Fibroblast of skin of scalp (primary cell): ENCODE results near the gene EME2. TPM values are rescaled to one million over a fixed set of nuclear protein-coding genes. Genes with fewer than 3 reads are reported as not detected.
A peak's percentile ranks its signal among the peaks of the same experiment; 100 is the strongest.
"Not testable (repeated sequence)": the region's sequence is repeated elsewhere in the genome, so short reads cannot be mapped to it uniquely, and the experiment has no call there.

Source experiments
- DNase-seq: peaks from one replicate; pipeline ENCODE4 v3.0.0-alpha.2; 2013
- polyA plus RNA-seq, 2 experiments: library from polyadenylated mRNA; unstranded; fragments of 120-200 nt; gene quantifications; one replicate each; pipeline ENCODE4 v1.2.1, GENCODE V29; 2013; ENCODE audit not compliant: insufficient read length in 2 of 2

Gene EME2
- polyA plus RNA-seq (2013, experiment 1 of 2; ENCODE audit: insufficient read length): 5.3 TPM
- 5.0 TPM for polyA plus RNA-seq (2013, experiment 2 of 2; ENCODE audit: insufficient read length)

GRCh38 chr16:1772362-1772907 is at the start of gene EME2:
Gene EME2, plus strand, starts transcription at chr16:1772810. Its CDS starts 418 bp downstream, at chr16:1773228.
- DNase-seq: no peak

GRCh38 chr16:1723450-1724147 is 49.0 kb upstream of the EME2 start:
- peak; percentile 32 for DNase-seq

GRCh38 chr16:1724491-1724890 is 48.1 kb upstream of the EME2 start:
- DNase-seq: no peak

- DNase-seq: no peak
Measured at GRCh38 chr16:1726661-1727502, 45.7 kb upstream of the EME2 start.

GRCh38 chr16:1727651-1728624 is 44.7 kb upstream of the EME2 start:
- DNase-seq: no peak

GRCh38 chr16:1729026-1729425 is 43.6 kb upstream of the EME2 start:
- DNase-seq: no peak

GRCh38 chr16:1729445-1729844 is 43.2 kb upstream of the EME2 start:
- DNase-seq: no peak

GRCh38 chr16:1731073-1731472 is 41.5 kb upstream of the EME2 start:
- DNase-seq: no peak

- DNase-seq: no peak
Measured at GRCh38 chr16:1731603-1732002, 41.0 kb upstream of the EME2 start.

- DNase-seq: no peak
Measured at GRCh38 chr16:1732071-1732470, 40.5 kb upstream of the EME2 start.

GRCh38 chr16:1732551-1732987 is 40.0 kb upstream of the EME2 start:
- not testable (repeated sequence) for DNase-seq

GRCh38 chr16:1734123-1734522 is 38.5 kb upstream of the EME2 start:
- DNase-seq: no peak

- no peak for DNase-seq
Measured at GRCh38 chr16:1734816-1735215, 37.8 kb upstream of the EME2 start.

GRCh38 chr16:1740234-1740633 is 32.4 kb upstream of the EME2 start:
- no peak for DNase-seq

- no peak for DNase-seq
Measured at GRCh38 chr16:1740781-1741490, 31.7 kb upstream of the EME2 start.

GRCh38 chr16:1741553-1742165 is 31.0 kb upstream of the EME2 start:
- no peak for DNase-seq

GRCh38 chr16:1743376-1744337 is 29.0 kb upstream of the EME2 start:
- no peak for DNase-seq

- no peak for DNase-seq
Measured at GRCh38 chr16:1744338-1744840, 28.2 kb upstream of the EME2 start.

GRCh38 chr16:1745181-1745899 is 27.3 kb upstream of the EME2 start:
- peak; percentile 89 for DNase-seq
